SU-DHL-6 (cell line): ENCODE measurements around the gene MYO15B.

ENCODE experiments used
- H2AFZ ChIP-seq: fragments of 200-600 bp; sonication (generic); 2 replicates; pipeline ENCODE4 v1.6.1; 2014; ENCODE audit warnings: low read depth, mild to moderate bottlenecking, moderate library complexity, mixed read lengths, antibody characterized with exemption, low read length; ENCODE audit not compliant: severe bottlenecking
- H3F3A ChIP-seq: fragments of 200-600 bp; shearing (Covaris generic); 2 replicates; pipeline ENCODE4 v1.6.0; 2016; ENCODE audit warnings: antibody characterized with exemption, mild to moderate bottlenecking; ENCODE audit not compliant: insufficient read depth
- H3K27ac ChIP-seq: fragments of 200-600 bp; sonication (generic); 2 replicates; pipeline ENCODE4 v1.5.1; 2016; ENCODE audit warnings: low read depth, mild to moderate bottlenecking, low read length, moderate library complexity, mixed read lengths
- H3K27me3 ChIP-seq: fragments of 200-600 bp; sonication (generic), shearing (Covaris generic); 2 replicates; pipeline ENCODE4 v1.6.0; 2014; ENCODE audit warnings: mild to moderate bottlenecking, low read length
- H3K36me3 ChIP-seq: fragments of 200-600 bp; sonication (generic); 2 replicates; pipeline ENCODE4 v1.6.1; 2014; ENCODE audit warnings: mild to moderate bottlenecking, low read length, mixed read lengths
- H3K4me2 ChIP-seq: fragments of 300-600, 200-600 bp; shearing (Covaris generic), sonication (generic); 2 replicates; pipeline ENCODE4 v1.6.0; 2014; ENCODE audit warnings: low read length, low read depth, mild to moderate bottlenecking; ENCODE audit not compliant: poor library complexity, severe bottlenecking
- H3K4me3 ChIP-seq: fragments of 200-600 bp; sonication (generic); 2 replicates; pipeline ENCODE4 v1.5.1; 2014; ENCODE audit warnings: antibody characterized with exemption, low read length, mild to moderate bottlenecking, mixed read lengths; ENCODE audit not compliant: insufficient read depth, poor library complexity, severe bottlenecking
- H3K79me2 ChIP-seq: fragments of 200-600 bp; sonication (generic); 2 replicates; pipeline ENCODE4 v1.6.1; 2014; ENCODE audit warnings: mild to moderate bottlenecking, low read length, moderate library complexity; ENCODE audit not compliant: insufficient read depth
- H3K9ac ChIP-seq: fragments of 200-600 bp; sonication (generic); 2 replicates; pipeline ENCODE4 v1.7.0; 2014; ENCODE audit warnings: mild to moderate bottlenecking, low read length
- H3K9me2 ChIP-seq: fragments of 200-600 bp; sonication (generic); replicated peaks from 2 replicates; pipeline ENCODE4 v1.6.1; 2014; ENCODE audit warnings: low read length; ENCODE audit not compliant: insufficient read depth
- H3K9me3 ChIP-seq: fragments of 200-600 bp; sonication (generic); 2 replicates; pipeline ENCODE4 v1.6.1; 2014; ENCODE audit warnings: low read length, mixed read lengths; ENCODE audit not compliant: insufficient read depth
- H4K20me1 ChIP-seq: fragments of 200-600 bp; sonication (generic); 2 replicates; pipeline ENCODE4 v1.6.1; 2014; ENCODE audit warnings: low read depth, mild to moderate bottlenecking, antibody characterized with exemption, low read length, moderate library complexity, mixed read lengths
- CTCF ChIP-seq: fragments of 200-600 bp; sonication (generic); IDR thresholded peaks from one replicate; pipeline ENCODE4 v1.5.1; 2017; ENCODE audit warnings: antibody characterized with exemption, mild to moderate bottlenecking, low read length, moderate library complexity; ENCODE audit not compliant: insufficient read depth, poor library complexity, severe bottlenecking
- EZH2phosphoT487 ChIP-seq: fragments of 200-600 bp; sonication (generic), shearing (Covaris generic); conservative IDR thresholded peaks from 2 replicates; pipeline ENCODE4 v1.6.1; 2018; ENCODE audit warnings: mild to moderate bottlenecking, antibody characterized with exemption, low read length, moderate library complexity, mixed read lengths

MYO15B gene

DNA sequence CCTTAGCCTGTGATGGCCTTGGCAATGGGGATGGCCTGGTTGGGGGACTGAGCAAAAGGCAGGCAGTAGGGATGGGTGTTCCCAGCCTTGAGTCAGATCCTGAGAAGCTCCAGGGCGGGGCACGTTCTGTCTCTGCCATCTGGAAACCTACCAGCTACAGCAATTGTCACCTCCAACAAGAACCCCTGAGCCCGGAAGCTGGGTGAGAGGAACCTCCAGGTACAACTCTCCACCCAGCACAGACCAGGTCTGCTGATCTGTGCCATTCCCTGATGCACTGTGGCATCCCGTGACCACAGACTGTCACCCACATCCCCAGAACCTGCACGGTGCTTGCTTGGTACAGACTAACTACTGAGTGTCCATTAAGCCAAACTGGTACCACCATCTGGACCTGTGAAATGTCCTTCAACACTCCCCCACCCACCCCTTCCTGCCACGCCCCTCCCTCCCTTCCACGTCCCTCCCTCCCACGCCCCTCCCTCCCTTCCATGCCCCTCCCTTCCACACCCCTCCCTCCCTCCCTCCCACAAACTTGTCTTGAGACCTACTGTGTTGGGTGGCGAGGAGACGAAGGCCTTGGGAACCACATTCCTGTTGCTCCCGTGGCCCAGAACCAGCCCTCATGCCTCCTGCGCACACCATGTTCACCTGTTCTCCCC, 16.6 kb downstream of the MYO15B start:
- no peaks in the 10 kb centered on the region for H3K79me2 ChIP-seq
- H3F3A ChIP-seq = no peaks in the 10 kb centered on the region
- no peaks in the 10 kb centered on the region for H3K36me3 ChIP-seq
- TF ChIP-seq EZH2phosphoT487 = no peak
- TF ChIP-seq CTCF = no peak
- no peak overlapping the region for H3K4me2 ChIP-seq
- H3K9me2 ChIP-seq = no peaks in the 10 kb centered on the region
- H2AFZ ChIP-seq = no peak overlapping the region
- H3K9ac ChIP-seq = no peak overlapping the region
- H4K20me1 ChIP-seq = no peaks in the 10 kb centered on the region
- H3K27ac ChIP-seq = no peak overlapping the region
- H3K27me3 ChIP-seq = no peaks in the 10 kb centered on the region
- H3K4me3 ChIP-seq = no peak overlapping the region
- no peaks in the 10 kb centered on the region for H3K9me3 ChIP-seq

DNA sequence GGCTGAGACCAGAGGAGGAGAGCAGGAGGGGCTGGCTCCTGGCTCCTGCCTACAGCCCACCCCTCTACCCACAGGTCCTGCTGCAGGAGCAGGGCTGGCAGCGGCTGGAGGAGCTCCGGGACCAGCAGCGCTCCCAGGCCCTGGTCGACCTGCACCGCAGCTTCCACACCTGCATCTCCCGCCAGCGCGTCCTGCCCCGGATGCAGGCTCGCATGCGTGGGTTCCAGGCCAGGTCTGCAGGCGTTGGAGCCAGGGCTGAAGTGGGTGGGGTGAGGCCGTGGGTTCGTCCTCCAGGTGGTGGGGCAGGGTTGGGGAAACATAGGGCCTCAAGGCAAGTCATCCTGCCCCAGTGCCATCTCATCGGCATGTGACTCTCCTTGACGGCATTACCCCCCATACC, 18.2 kb downstream of the MYO15B start:
- H3F3A ChIP-seq = no peaks in the 10 kb centered on the region
- H3K79me2 ChIP-seq = no peaks in the 10 kb centered on the region
- H3K27ac ChIP-seq = no peak overlapping the region
- no peaks in the 10 kb centered on the region for H3K36me3 ChIP-seq
- H3K4me2 ChIP-seq = no peak overlapping the region
- H2AFZ ChIP-seq = no peak overlapping the region
- no peaks in the 10 kb centered on the region for H3K9me2 ChIP-seq
- H3K27me3 ChIP-seq = no peaks in the 10 kb centered on the region
- TF ChIP-seq EZH2phosphoT487 (no peak), CTCF (no peak)
- no peak overlapping the region for H3K4me3 ChIP-seq
- no peaks in the 10 kb centered on the region for H3K9me3 ChIP-seq
- H4K20me1 ChIP-seq = no peaks in the 10 kb centered on the region
- no peak overlapping the region for H3K9ac ChIP-seq

DNA sequence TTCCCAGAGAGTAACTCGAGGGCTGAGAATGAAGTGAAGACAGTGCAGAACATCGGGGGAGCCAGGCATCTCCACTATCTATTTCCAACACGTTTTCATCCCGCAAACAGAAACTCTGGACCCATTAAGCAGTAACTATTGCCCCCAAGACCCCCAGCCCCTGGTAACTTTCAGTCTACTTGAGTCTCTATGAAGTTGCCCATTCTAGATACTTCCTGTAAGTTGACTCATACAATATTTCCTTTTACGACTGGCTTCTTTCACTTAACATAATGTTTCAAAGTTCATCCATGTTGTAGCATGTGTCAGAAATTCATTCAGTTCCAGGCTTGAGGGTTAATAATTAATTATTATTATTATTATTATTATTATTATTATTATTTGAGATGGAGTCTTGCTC, 19.5 kb downstream of the MYO15B start:
- Histone ChIP-seq H3K27ac (no peak overlapping the region), H3K9ac (no peak overlapping the region), H3K27me3 (no peaks in the 10 kb centered on the region), H3K9me2 (no peaks in the 10 kb centered on the region), H3K9me3 (no peaks in the 10 kb centered on the region), H3K4me2 (no peak overlapping the region), H3K79me2 (no peaks in the 10 kb centered on the region), H3F3A (no peaks in the 10 kb centered on the region), H3K4me3 (no peak overlapping the region), H3K36me3 (no peaks in the 10 kb centered on the region), H4K20me1 (no peaks in the 10 kb centered on the region), H2AFZ (no peak overlapping the region)
- no peak for TF ChIP-seq EZH2phosphoT487
- TF ChIP-seq CTCF = no peak
